Measurements from ENCODE around the gene STXBP1.

STXBP1 gene

GRCh38 chr9:127735530-127736185, 123.6 kb downstream of the STXBP1 start:
- no peak for DNase-seq

GRCh38 chr9:127738666-127739065, 126.6 kb downstream of the STXBP1 start:
- no peak for DNase-seq

- no peak for DNase-seq
Measured at GRCh38 chr9:127739614-127740330, 127.7 kb downstream of the STXBP1 start.

- peak; percentile 40 for DNase-seq
Measured at GRCh38 chr9:127741831-127742434, 129.9 kb downstream of the STXBP1 start.

Data from fibroblast of skin of abdomen (primary cell).